Right ventricle myocardium inferior (tissue), 1 donor: ENCODE results near the gene ADCY4. TPM values are rescaled to one million over a fixed set of nuclear protein-coding genes. Genes with fewer than 3 reads are reported as not detected.
"Not testable (repeated sequence)": the region's sequence is repeated elsewhere in the genome, so short reads cannot be mapped to it uniquely, and the experiment has no call there.

Experiments
- ATAC-seq: fragments of 200-7000 bp; cut with Tn5 transposase; one replicate; pipeline ENCODE4 v1.9.1; 2020; ENCODE audit warnings: mild to moderate bottlenecking, moderate library complexity
- DNase-seq: peaks from one replicate; pipeline ENCODE4 v3.0.0; 2021; ENCODE audit errors: missing footprints
- intact Hi-C: fragments of 100-400 bp; cut with DNase I; formaldehyde crosslinking; loops from one replicate; pipeline ENCODE4 v1.11.0; 2022
- total RNA-seq: library from RNA; stranded (reverse); fragmentation: NEBNext Ultra II Directional; extraction: Animal tissue kit (Norgen Biotek cat#: 25700); gene quantifications from one replicate; pipeline ENCODE4 v1.2.1, GENCODE V29; 2021
- donor health status: DM: no; HTN: yes; CAD: no; lungs with severe emphysema.

ADCY4 gene
- total RNA-seq, 1 donor from 2014 or later = 27.3 TPM

- DNase-seq = no peak
- intact Hi-C loops = no loop called here
- ATAC-seq = no peak
These were observed 9.2 kb upstream of the ADCY4 start for GRCh38 chr14:24343795-24344660.

GRCh38 chr14:24342889-24343288 is 8.0 kb upstream of the ADCY4 start:
- DNase-seq = no peak

GRCh38 chr14:24340606-24341005 is 5.7 kb upstream of the ADCY4 start:
- no peak for ATAC-seq
- no peak for DNase-seq
- intact Hi-C loops = no loop called here

More at GRCh38 chr14:24342889-24343288, 8.0 kb upstream of the ADCY4 start:
- ATAC-seq = no peak
- intact Hi-C loops = no loop called here

GRCh38 chr14:24339284-24340151 is 4.6 kb upstream of the ADCY4 start, which contains the start of gene RIPK3:
Gene RIPK3, minus strand, starts transcription at chr14:24339991. Its CDS starts 165 bp downstream, at chr14:24339826.
- peak; percentile 86 for DNase-seq
- peak; percentile 53 for ATAC-seq
- intact Hi-C loops = no loop called here

GRCh38 chr14:24338843-24339242 is 4.0 kb upstream of the ADCY4 start:
- ATAC-seq (no peak), DNase-seq (no peak)
- intact Hi-C loops = no loop called here

- intact Hi-C loops = no loop called here
- ATAC-seq (no peak), DNase-seq (no peak)
These were observed 2.9 kb upstream of the ADCY4 start for GRCh38 chr14:24337824-24338175.

GRCh38 chr14:24337144-24337823 is 2.4 kb upstream of the ADCY4 start:
- intact Hi-C loops = no loop called here
- no peak for ATAC-seq

GRCh38 chr14:24335461-24336171 is 745 bp upstream of the ADCY4 start:
- intact Hi-C loops = loop anchor here (2.0 kb wide), 2 partner anchors 31 to 95 kb away; no protein-coding TSS in a partner anchor
- no peak for ATAC-seq
- no peak for DNase-seq

More at GRCh38 chr14:24337144-24337823, 2.4 kb upstream of the ADCY4 start:
- no peak for DNase-seq

- intact Hi-C loops = no loop called here
- DNase-seq (peak; percentile 77), ATAC-seq (peak; percentile 70)
These were observed 2.4 kb downstream of the ADCY4 start for GRCh38 chr14:24332268-24332993.

GRCh38 chr14:24331731-24332267 is 3.1 kb downstream of the ADCY4 start:
- ATAC-seq (no peak), DNase-seq (no peak)
- intact Hi-C loops = no loop called here

- no peak for DNase-seq
- intact Hi-C loops = no loop called here
- ATAC-seq = no peak
These were observed 3.7 kb downstream of the ADCY4 start for GRCh38 chr14:24330973-24331674.

- peak; percentile 88 for DNase-seq
- intact Hi-C loops = no loop called here
- peak; percentile 13 for ATAC-seq
These were observed 5.1 kb downstream of the ADCY4 start for GRCh38 chr14:24329736-24330135.

- ATAC-seq (no peak), DNase-seq (no peak)
- intact Hi-C loops = no loop called here
These were observed 5.7 kb downstream of the ADCY4 start for GRCh38 chr14:24329073-24329663.

- intact Hi-C loops, ATAC-seq: not testable (repeated sequence)
- peak; percentile 78 for DNase-seq
These were observed 7.0 kb downstream of the ADCY4 start for GRCh38 chr14:24327914-24328313.

GRCh38 chr14:24327303-24327702 is 7.6 kb downstream of the ADCY4 start:
- intact Hi-C loops = no loop called here
- DNase-seq (no peak), ATAC-seq (peak; percentile 6)

- DNase-seq (no peak), ATAC-seq (no peak)
- intact Hi-C loops = no loop called here
These were observed 8.9 kb downstream of the ADCY4 start for GRCh38 chr14:24325963-24326362.
